GM18499 (cell line): ENCODE data around the gene PXDN.

Source experiments
- ATAC-seq: cut with Tn5 transposase; IDR thresholded peaks from one replicate; pipeline ENCODE4 v1.9.1; 2021; ENCODE audit warnings: moderate number of reproducible peaks; ENCODE audit not compliant: insufficient read depth, unreplicated experiment

Gene PXDN

DNA sequence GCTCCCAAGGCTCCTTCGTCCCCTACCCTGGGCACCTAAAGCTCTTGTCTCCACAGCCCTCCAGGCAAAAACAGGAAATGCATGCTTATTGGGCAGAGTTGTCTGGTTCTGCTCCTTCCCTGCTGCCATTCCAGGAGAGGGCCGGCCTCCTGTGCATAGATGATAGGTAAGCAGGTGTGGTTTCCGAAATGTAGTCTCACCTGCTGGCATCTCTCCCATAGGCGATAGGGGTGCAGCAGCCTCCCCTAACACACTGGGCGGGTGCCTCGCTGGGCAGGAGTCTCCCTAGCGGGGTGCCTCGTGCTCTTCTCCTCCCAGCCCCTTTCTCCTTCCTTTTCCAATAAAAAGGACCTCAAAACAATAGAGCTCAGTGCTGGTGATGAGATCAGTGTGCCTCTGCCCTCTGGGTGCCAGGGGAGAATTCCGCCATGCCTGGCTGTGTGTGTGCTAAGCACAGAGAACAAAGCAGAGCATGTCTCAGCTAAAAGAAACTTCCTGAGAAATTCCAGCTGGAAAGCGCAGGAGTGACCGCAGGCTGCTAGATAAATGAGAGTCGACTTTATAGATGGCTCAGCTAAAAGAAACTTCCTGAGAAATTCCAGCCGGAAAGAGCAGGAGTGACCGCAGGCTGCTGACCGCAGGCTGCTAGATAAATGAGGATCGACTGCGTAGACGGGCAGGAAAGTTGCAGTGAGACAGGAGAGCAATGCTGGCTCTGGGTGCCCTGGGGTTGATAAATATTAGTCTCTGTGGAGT, 11.3 kb upstream of the PXDN start:
- ATAC-seq = no peak

DNA sequence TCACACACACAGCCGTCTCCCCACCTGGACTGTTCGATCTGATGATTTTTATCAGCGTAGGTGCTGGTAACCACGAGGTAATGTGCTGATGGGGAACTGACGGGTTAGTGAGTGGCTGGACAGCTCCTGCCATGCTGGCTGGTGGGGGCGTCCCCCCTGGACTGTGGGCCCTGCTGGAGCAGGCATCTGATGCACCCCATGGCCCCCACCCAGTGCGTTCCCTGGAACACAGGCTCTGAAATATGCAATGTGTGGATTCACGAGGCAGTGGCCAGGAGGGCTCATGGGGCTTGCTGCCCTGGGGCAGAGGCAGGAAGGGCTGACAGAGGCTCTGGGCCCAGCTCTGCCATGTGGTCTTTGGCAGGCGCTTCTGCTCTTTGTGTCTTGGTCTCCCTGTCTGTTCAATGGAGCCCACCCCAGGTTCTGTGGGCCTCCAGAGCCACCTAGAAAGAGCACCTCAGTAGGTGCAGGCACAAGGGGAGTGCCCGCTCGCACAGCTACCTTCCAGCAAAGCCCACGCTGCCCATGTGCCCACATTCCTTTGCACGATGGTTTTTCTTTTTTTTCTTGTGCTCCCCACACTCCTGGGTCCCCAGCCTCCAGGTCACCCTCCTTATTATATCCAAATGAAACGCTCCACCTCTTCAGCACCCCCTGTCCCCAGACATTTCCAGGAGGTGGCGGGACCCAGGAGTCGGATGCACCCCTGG, 10.3 kb upstream of the PXDN start:
- no peak for ATAC-seq

DNA sequence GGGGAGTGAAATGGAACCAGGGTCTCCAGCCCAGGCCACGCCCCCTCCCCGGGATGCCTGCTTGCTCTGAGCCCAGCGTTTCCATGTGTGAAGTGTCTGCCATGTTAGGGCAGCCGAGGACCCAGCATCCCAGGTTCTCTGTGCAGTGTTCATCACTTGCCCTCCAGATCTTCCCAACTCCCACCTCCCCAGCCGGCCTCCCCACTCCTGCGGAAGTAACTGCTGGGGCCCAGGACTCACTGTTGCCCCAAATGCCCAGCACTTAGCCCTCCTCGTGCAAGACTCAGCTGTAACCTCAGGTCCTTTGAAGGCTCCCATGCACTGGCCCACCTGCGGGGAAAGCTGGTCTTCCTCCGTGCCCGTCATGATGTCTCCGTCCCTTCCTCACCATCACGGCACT, 9.7 kb upstream of the PXDN start:
- ATAC-seq = no peak

DNA sequence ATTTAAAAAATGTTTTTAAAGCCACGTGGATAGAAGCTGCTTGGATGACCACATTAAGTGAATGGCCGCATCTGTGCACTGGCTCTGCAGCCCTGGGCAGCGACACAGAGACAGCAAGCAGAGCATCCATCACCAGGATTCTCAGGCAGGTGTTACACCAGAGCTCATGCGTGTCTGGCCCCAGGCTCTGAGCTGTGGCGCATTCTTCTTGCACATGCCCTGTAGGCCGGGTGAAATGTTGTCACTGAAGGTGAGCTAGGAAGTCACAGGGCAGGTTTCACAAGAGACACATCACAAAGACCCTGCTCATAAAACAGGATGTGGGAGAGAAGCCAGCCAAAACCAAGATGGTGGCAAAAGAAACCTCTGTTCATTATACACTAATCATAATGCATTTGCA, 8.4 kb upstream of the PXDN start:
- no peak for ATAC-seq

DNA sequence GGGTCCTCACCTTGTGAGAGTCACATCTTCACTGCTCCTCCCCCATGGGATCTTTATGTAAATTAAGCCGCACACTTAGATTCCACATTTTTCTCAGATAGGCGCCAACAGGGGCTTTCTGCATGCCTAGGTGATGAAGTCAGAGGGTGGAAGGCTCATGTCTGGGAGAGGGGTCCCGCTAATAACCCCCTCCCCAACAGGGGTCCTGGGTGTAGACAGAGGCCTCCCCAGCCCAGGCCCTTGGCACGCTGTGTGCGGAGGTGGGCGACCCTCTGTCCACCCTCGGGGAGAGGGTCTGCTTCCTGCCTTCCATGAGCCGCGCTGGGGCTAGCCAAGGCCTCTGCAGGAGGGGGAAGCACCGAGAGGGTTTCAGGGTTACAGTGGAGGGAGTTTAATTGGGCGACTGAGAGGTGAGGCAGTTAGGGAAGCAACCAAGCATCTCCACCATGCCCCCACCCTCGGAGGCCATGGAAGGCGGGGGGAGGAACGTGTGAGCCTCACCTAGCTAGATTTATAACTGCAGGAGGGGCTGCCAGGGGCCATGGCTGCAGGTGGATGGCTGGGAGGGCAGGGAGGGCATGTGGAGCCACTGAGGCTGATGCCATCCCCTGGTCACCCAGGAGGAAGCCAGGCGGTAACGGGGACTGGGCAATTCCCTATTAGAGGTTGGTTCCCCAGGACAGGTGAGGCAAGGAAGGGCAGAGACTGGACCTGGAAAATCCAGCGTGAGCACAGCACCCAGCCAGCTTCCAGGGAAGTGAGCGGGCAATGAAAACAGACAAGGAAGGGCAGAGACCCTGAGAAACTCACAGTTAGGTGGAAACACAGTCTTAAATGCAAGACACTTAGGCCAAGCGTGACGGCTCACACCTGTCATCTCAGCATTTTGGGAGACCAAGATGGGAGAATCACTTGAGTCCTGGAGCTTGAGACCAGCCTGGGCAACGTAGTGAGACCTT, 7.7 kb upstream of the PXDN start:
- no peak for ATAC-seq

DNA sequence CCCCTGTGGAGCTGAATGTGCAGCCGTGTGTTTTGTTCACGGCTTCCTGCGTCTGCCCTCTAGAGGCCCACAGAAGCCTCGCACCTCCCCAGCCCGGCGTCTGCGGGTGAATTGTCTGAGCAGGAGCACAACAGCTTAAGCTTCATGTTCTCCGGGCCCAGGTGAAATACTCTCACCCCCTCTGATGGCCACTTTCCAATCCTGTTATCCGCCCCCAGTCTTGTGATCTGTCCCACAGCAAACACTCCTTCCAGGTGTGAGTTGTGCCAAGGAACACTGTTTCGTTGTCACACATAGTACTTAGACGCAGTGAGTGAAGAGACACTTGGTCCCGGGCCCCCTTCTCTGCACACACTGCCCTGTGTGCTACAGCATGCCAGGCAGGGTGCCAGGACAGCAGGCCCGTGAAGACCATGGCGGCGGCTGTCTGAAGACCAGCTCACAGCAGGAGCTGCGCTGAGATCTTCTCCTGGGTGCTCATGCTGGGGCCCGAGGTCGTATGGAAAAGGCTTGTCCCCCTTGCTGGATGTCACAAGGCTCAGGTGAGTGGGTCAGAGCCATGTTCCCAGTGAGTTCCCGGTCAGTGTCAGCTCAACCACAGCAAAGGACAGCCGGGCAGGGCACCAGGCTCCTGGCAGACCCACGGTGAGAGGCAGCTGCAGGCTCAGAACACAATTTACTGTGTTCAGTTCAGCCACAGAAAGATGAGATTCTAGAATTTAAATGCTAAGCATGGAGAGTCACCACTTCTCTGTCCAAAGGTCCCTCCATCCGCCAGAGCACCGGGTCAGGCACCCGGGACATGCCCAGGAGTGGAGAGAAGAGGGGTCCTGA, 6.8 kb upstream of the PXDN start:
- no peak for ATAC-seq

DNA sequence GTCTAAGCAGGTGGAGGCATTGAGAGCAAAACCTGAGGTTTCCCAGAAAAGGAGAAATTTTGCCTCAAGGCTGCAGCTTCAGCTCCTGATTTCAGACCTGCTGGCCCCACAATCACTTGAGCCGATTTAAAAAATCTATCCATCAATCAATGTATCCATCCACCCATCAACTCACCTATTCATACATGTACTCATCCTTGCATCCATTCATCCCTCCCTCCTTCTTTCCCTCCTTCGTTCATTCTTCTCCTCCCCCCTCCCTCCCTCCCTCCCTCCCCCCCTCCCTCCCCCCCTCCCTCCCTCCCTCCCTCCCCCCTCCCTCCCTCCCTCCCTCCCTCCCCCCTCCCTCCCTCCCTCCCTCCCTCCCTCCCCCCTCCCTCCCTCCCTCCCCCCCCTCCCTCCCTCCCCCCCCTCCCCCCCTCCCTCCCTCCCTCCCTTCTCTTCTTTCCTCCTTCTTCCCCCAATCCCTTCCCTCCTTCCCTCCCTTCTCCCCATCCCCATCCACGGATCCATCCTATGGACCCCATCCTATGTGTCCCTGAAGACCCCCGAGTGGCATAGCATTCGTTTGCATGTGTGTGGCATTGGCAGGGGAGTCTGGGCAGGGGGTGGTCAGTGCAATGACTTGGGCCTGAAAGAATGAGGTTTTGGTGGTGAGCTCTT, 6.1 kb upstream of the PXDN start:
- no peak for ATAC-seq

DNA sequence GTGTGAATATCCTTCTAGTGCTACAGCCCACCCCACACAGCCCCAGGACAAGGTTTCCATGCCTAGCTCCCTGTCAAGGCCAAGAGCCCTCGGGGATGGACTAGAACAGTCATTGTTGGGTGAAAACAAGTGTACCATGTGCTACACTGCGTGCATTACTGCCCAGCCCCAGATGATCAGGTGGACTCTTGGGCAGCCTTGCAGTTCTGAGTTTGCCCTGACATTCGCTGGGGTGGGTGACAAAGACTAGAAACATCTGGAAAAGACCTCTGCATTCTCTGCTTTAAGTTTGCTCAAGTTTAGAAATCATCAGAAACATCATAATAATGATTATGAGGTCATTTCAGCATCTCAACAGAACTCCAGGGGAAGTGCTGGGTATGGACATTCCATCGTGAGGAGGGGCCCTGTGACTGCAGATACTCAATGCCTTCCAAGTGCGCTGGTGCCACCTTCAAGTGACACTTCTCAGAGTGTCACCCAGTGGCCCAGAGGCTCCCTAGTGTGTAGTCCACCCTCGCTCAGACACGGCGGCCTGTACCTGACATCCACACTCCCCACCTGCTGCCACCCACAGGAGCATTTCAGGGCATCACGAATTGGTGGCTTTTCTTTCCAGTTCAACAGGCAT, 5.3 kb upstream of the PXDN start:
- no peak for ATAC-seq

DNA sequence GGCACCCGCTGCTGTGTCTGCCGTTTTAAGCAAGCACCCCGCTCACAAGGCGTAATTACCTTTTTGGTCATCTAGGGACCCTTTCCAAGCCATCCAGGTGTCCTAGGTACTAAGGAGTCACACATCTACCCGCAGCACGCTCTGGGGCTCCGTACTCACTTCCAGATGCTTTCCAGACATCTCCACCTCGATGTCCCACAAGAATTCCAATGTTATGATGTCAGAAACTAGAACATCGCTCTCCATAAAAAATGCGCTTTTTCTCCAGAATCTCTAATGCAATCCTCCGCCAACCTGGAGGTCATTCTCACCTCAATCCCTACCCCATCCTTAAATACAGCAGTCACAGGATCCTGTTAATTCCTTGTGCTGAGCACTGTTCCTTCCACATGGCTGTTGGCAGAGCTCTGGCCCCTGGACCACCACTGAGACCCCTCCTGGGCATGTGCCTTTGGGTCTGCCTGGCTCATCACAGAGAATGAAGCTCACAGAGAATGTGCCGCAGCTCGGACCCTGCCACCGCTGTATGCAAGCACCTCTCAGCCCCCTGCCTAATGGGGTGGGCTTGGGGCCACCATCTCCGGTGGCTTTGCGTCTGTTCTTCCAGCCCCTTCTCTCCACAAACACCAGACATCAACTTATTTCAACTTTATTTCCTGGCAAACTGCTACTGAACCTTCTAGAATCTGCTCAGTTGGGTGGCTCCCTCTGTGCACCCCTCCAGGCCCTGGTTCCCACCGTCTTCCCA, 4.6 kb upstream of the PXDN start:
- no peak for ATAC-seq

DNA sequence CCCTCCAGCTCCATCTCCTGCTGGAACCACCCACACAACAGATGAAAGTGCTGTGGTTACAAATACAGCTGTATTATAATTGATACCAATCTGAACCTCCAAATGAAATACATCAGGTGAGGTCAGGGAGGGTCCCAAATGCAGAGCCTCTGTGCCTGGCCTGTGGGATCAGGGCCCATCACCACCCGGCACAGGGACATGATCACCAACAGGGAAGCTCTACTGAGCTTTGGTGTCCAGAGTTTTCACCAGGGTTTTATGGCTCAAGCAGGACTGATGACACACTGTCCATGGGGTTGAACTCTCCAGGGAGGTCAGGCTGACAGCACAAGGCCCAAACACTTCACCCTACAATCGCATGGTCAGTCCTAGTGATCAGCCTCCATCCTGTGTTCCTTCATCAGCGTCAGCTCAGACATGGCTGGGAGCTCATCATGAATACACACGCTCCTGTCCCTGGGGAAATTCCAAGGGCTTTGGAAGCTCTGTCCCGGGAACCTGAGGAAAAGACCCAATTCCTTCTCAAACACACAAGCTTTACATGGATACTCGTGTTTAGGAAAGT, 3.9 kb upstream of the PXDN start:
- ATAC-seq = no peak

DNA sequence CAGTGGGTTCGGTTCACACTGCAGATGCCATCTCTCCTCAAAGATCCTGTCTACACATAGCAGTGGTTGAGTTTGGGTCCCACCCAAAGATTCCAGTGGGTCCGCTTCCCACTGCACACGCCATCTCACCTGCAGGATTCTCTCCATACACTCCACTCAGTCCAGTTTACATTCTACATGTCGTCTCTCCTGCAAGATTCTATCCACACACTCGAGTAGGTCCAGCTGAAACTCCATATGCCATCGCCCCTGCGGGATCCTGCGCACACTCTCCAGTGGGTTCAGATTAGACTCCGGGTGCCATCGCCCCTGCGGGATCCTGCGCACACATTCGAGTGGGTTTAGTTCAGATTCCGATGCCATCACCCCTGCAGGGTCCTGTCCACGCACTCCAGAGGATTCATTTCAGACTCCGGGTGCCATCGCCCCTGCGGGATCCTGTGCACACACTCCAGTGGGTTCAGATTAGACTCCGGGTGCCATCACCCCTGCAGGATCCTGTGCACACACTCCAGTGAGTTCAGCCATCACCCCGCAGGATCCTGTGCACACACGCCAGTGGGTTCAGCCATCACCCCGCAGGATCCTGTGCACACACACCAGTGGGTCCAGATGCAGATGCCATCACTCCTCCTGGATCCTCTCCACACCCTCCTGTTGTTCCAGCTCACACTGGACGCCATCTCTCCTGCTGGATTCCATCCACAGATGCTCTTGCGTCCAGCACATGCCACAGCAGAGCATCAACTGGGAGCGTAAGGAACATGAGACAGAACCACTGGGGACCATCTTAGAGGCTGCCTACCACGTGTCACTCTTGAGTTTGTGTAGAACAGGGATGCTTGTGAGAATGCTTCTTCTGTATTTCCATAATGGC, 3.0 kb upstream of the PXDN start:
- no peak for ATAC-seq

DNA sequence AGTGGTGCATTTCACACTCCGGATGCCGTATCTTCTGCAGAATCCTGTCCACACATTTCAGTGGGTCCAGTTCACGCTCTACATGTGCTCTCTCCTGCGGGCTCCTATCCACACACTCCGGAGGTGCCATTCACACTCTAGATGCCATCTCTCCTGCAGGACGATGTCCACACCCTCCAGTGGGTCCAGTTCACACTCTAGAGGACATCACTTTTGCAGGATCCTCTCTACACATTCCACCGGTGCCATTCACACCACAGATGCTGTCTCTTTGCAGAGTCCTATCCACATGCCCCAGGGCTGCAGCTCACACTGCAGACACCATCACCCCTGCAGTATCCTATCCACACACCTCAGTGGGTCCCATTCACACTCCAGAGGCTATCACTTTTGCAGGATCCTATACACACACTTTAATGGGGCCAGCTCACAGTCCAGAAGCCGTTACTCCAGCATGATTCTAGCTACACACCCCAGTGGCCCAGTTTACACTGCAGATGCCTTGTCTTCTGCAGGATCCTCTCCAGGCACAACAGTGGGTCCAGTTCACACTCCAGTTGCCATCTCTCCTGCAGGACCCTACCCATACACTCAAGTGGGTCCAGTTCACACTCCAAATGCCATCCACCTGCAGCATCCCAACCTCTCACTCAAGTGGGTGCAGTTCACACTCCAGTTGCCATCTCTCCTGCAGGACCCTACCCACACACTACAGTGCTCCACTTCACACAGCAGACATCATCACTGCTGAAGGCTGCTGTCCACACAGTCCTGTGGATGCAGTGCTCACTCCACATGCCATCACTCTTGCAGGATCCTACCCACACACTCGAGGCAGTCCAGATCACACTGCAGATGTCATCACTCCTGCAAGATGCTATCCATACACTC, 2.1 kb upstream of the PXDN start:
- no peak for ATAC-seq

DNA sequence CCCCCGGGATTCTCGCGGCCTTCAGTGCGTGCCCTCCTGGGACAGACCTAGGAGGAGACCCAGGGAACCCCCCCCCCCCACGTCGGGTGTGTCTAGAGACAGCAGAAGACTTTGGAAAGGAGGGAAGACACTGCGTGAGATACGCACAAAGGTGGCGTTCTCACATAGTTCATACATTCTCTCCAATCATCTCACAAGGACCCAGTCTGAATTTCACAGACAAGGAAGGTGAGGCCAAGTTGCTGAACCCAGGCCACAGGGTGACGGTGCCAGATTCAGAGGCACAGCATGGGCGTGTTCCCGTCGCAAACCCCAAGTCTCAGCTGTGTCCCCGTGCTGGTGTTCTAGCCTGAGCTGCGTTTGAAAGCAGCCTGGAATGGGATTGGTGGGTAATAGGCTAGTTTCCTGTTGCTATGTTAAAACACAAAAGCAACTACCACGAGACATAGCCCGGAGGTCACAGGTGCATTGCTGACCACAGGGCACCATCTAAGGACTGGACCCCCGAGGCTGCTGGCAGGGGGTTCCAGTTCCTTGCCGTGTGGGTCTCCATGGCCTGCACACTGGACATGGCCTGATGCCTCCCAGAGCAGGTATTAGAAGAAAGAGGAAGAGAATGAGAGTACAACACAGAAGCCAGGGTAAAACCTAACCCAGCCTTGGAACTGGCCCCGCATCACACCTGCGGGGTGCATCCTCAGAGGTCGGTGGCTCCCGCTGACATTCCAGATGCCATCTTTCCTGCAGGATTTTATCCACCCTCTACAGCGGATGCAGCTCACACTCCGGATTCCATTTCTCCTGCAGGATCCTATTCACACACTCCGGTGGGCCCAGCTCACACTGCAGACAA, 1.1 kb upstream of the PXDN start:
- no peak for ATAC-seq

DNA sequence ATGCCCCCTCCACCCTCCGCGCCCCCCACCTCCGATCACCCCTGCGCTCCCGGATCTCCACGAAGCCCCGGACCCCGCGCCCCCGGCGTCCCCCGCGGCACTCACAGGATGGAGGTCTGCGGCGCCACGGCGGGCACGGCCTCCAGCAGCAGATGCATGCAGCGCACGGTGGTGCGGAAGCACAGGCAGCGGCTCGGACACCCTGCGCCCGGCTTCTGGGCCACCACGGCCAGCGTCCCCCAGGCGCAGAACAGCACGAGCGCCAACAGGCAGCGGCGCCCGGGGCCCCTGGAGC, 217 bp downstream of the PXDN start:
- no peak for ATAC-seq

DNA sequence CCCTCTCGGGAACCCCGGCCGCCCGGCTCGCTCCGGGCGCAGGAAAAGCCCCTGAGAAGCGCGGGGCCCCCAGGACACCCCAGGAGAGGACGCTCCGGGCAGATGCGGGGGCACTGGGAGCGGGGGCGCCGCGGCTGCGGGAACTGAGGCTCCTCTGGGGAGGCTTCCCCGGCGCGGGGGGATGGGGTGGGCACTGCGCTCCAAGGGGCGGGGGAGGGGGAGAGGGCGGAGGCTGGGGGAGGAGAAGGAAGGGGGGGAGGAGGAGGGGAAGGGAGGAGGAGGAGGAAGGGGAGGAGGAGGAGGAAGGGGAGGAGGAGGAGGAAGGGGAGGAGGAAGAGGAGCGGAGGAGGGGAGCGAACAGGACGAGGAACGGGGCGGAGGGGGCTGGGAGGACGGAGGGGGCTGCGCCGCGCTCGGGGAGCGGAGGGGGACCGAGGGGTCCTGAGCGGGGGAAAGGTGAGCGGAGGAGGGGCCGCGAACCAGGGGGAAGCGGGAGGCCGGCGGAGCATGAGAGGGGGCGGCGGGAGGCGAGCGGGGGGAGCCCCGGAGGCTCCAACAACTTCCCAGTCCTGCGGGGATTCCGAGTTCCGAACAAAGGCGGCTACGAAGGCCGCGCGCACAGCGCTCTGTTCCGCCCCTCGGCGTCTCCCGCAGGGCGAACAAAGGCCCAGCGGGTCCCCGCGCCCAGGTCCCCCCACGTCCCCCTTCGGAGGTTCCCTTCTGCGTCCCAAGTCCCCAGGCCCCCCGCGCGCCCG, 742 bp downstream of the PXDN start:
- ATAC-seq = no peak
